ENCODE results near the gene EFNA5.

The EFNA5 gene

GRCh38 chr5:107669096-107670031, 1.4 kb downstream of the EFNA5 start (continued):
- TF ChIP-seq ZNF791 (tag by site-specific recombination; IDR thresholded peaks at IDR 0.05), result no peak
- TF ChIP-seq HIC1 (tag by site-specific recombination; IDR thresholded peaks at IDR 0.05), result 0 out of 2 replicates have a peak, but pooled peaks have one; percentile 11
- TF ChIP-seq PRDM1 (tag by site-specific recombination; IDR thresholded peaks at IDR 0.05), result no peak
- no peak for TF ChIP-seq ZNF518A (tag by site-specific recombination; conservative IDR thresholded peaks at IDR 0.05; ENCODE audit: low read depth)
- TF ChIP-seq ZNF621 (tag by site-specific recombination; IDR thresholded peaks at IDR 0.05), result no peak
- no peak for TF ChIP-seq ZNF391 (tag by site-specific recombination; IDR thresholded peaks at IDR 0.05; ENCODE audit: borderline replicate concordance, low read depth)
- no peak for TF ChIP-seq ZNF48 (tag by site-specific recombination; IDR thresholded peaks at IDR 0.05)
- TF ChIP-seq ZNF600 (tag by site-specific recombination; IDR thresholded peaks at IDR 0.05), result peak; percentile 91
- TF ChIP-seq ZNF660 (tag by site-specific recombination; IDR thresholded peaks at IDR 0.05), result peak; percentile 59; the same call in 1 of the 2 replicates
- TF ChIP-seq SP7 (tag by site-specific recombination; IDR thresholded peaks at IDR 0.05), result 0 out of 2 replicates have a peak, but pooled peaks have one; percentile 22
- 0 out of 2 replicates have a peak, but pooled peaks have one; percentile 34 for TF ChIP-seq ZBTB21 (tag by site-specific recombination; IDR thresholded peaks at IDR 0.05)

GRCh38 chr5:107668154-107669095, 2.3 kb downstream of the EFNA5 start:
- peaks cover 21% of the 10 kb centered on the region for H3K4me1 ChIP-seq (ENCODE audit: control insufficient read depth, insufficient read depth, low read length)
- POLR2A ChIA-PET, result interaction anchor here (1.3 to 1.5 kb wide), 3 partner anchors 18 to 96 kb away, joined by 3 to 4 read pairs (median 3); no protein-coding TSS in a partner anchor
- peak overlapping the region; percentile 64 for H3K4me3 ChIP-seq (ENCODE audit: low read depth, low read length)
- no peaks in the 10 kb centered on the region for H3K9me3 ChIP-seq (ENCODE audit: control insufficient read depth, insufficient read depth, low read depth, low read length)
- CTCF ChIA-PET, result interaction anchor here (0.5 to 0.7 kb wide), 2 partner anchors 155 to 824 kb away, joined by 3 to 6 read pairs; no protein-coding TSS in a partner anchor
- H3K36me3 ChIP-seq (ENCODE audit: control insufficient read depth in 2 of 2, insufficient read depth in 1 of 2, low read length in 2 of 2), result no peaks in the 10 kb centered on the region
- H3K27ac ChIP-seq (ENCODE audit: extremely low read depth, low read depth, low read length), result peak overlapping the region; percentile 99
- peak; percentile 64; the same call in 1 of the 2 replicates for TF ChIP-seq PRDM1 (tag by site-specific recombination; IDR thresholded peaks at IDR 0.05)
- peak; percentile 64; the same call in 1 of the 2 replicates for TF ChIP-seq ZXDB (tag by site-specific recombination; IDR thresholded peaks at IDR 0.05)
- TF ChIP-seq TCF7L2 (IDR thresholded peaks at IDR 0.05; ENCODE audit: borderline replicate concordance, low read depth, low read length), result peak; percentile 50; the same call in 1 of the 2 replicates
- peak; percentile 18; the same call in 1 of the 2 replicates for TF ChIP-seq ZNF449 (tag by site-specific recombination; IDR thresholded peaks at IDR 0.05)
- TF ChIP-seq SALL2 (tag by site-specific recombination; IDR thresholded peaks at IDR 0.05; ENCODE audit: borderline replicate concordance), result no peak
- TF ChIP-seq ZBTB20 (tag by site-specific recombination; IDR thresholded peaks at IDR 0.05), result no peak
- no peak for TF ChIP-seq ZSCAN23 (tag by site-specific recombination; IDR thresholded peaks at IDR 0.05)
- TF ChIP-seq PATZ1 (tag by site-specific recombination; IDR thresholded peaks at IDR 0.05), result no peak
- TF ChIP-seq PRDM6 (tag by site-specific recombination; IDR thresholded peaks at IDR 0.05), result peak; percentile 84

Measured in HEK293 (cell line).